CD14-positive monocyte (primary cell): ENCODE results near the gene PLIN1. TPM values are rescaled to one million over a fixed set of nuclear protein-coding genes. Genes with fewer than 3 reads are reported as not detected.
A peak's percentile ranks its signal among the peaks of the same experiment; 100 is the strongest.

Source experiments
- DNase-seq, 3 donors: peaks; one replicate each; pipeline ENCODE4 v3.0.0-alpha.2; 2011 to 2022
- H2AFZ ChIP-seq: 2 replicates; pipeline ENCODE4 v1.6.0; 2012; ENCODE audit warnings: mild to moderate bottlenecking, low read depth, low read length, inconsistent platforms; ENCODE audit not compliant: insufficient read depth, poor library complexity, severe bottlenecking
- H3K27ac ChIP-seq, 2 donors: 1 replicate in 1 of 2; 2 replicates in 1 of 2; pipeline ENCODE4 v1.5.1; 2012 to 2013; ENCODE audit warnings: low read length in 2 of 2, control low read depth in 1 of 2, inconsistent platforms in 1 of 2, low read depth in 1 of 2, mild to moderate bottlenecking in 1 of 2
- H3K27me3 ChIP-seq, 2 donors: one replicate each; pipeline versions ENCODE4 v1.6.0 to v1.6.1; 2011 to 2013; ENCODE audit warnings: low read length in 2 of 2; ENCODE audit not compliant: control insufficient read depth in 2 of 2, insufficient read depth in 2 of 2
- H3K36me3 ChIP-seq, 2 donors: replicated peaks in 1 of 2; 1 replicate in 1 of 2; 2 replicates in 1 of 2; pipeline versions ENCODE4 v1.5.1 to v1.6.1; 2012 to 2013; ENCODE audit warnings: low read length in 2 of 2, control low read depth in 1 of 2, inconsistent platforms in 1 of 2, mild to moderate bottlenecking in 1 of 2; ENCODE audit not compliant: insufficient read depth in 2 of 2, control insufficient read depth in 1 of 2
- H3K4me1 ChIP-seq, 2 donors: 1 replicate in 1 of 2; 2 replicates in 1 of 2; pipeline versions ENCODE4 v1.5.1 to v1.6.1; 2012 to 2013; ENCODE audit warnings: low read length in 2 of 2, control low read depth in 1 of 2, inconsistent platforms in 1 of 2, mild to moderate bottlenecking in 1 of 2, moderate library complexity in 1 of 2; ENCODE audit not compliant: insufficient read depth in 2 of 2, control insufficient read depth in 1 of 2
- H3K4me2 ChIP-seq: replicated peaks from 2 replicates; pipeline ENCODE3; 2012; ENCODE audit warnings: low read length, moderate library complexity, mild to moderate bottlenecking; ENCODE audit not compliant: poor library complexity, severe bottlenecking; ENCODE audit errors: extremely low read depth
- H3K4me3 ChIP-seq, 3 experiments: fragments of 200-600 bp in 1 of 3; sonication (generic) in 1 of 3; replicated peaks in 1 of 3; 1 replicate in 2 of 3; 2 replicates in 1 of 3; pipeline ENCODE4 v1.5.1; 2011 to 2013; ENCODE audit warnings: low read length in 3 of 3, mild to moderate bottlenecking in 3 of 3, control low read depth in 2 of 3, low read depth in 2 of 3, inconsistent platforms in 1 of 3, moderate library complexity in 1 of 3
- H3K79me2 ChIP-seq: 2 replicates; pipeline ENCODE4 v1.6.0; 2012; ENCODE audit warnings: mild to moderate bottlenecking, control low read depth, inconsistent platforms, low read length, moderate library complexity; ENCODE audit not compliant: insufficient read depth
- H3K9ac ChIP-seq: 2 replicates; pipeline ENCODE4 v1.6.0; 2017; ENCODE audit warnings: low read length, mild to moderate bottlenecking; ENCODE audit not compliant: insufficient read depth, poor library complexity, severe bottlenecking
- H3K9me3 ChIP-seq, 2 donors: replicated peaks in 1 of 2; 1 replicate in 1 of 2; 2 replicates in 1 of 2; pipeline versions ENCODE4 v1.5.1 to v1.6.1; 2012 to 2013; ENCODE audit warnings: low read length in 2 of 2, control low read depth in 1 of 2; ENCODE audit not compliant: control insufficient read depth in 1 of 2, insufficient read depth in 1 of 2
- H4K20me1 ChIP-seq: 2 replicates; pipeline ENCODE4 v1.6.0; 2012; ENCODE audit warnings: mild to moderate bottlenecking, low read length, control low read depth, moderate library complexity; ENCODE audit not compliant: insufficient read depth
- H3K27ac Mint-ChIP-seq, 7 donors: one replicate each; pipeline ENCODE4 v1.8.0; 2020; ENCODE audit warnings: mild to moderate bottlenecking in 7 of 7, mixed read lengths in 7 of 7, moderate library complexity in 6 of 7, inconsistent platforms in 2 of 7
- H3K27me3 Mint-ChIP-seq, 3 donors: one replicate each; pipeline ENCODE4 v1.8.0; 2021 to 2022; ENCODE audit warnings: low read depth in 3 of 3, mild to moderate bottlenecking in 3 of 3, mixed read lengths in 3 of 3, moderate library complexity in 3 of 3, inconsistent platforms in 1 of 3
- H3K36me3 Mint-ChIP-seq, 2 donors: one replicate each; pipeline ENCODE4 v1.8.0; 2020; ENCODE audit warnings: mixed read lengths in 2 of 2, inconsistent platforms in 1 of 2, mild to moderate bottlenecking in 1 of 2
- H3K4me1 Mint-ChIP-seq: one replicate; pipeline ENCODE4 v1.8.0; 2020; ENCODE audit warnings: mild to moderate bottlenecking, mixed read lengths
- H3K4me3 Mint-ChIP-seq, 2 donors: one replicate each; pipeline ENCODE4 v1.8.0; 2020; ENCODE audit warnings: mild to moderate bottlenecking in 2 of 2, mixed read lengths in 2 of 2, moderate library complexity in 1 of 2
- H3K9me3 Mint-ChIP-seq, 7 donors: one replicate each; pipeline ENCODE4 v1.8.0; 2020 to 2022; ENCODE audit warnings: mixed read lengths in 7 of 7, mild to moderate bottlenecking in 6 of 7, moderate library complexity in 6 of 7, inconsistent platforms in 2 of 7
- CTCF ChIP-seq: fragments of 200-600 bp; IDR thresholded peaks from one replicate; pipeline ENCODE4 v1.8.0; 2022; ENCODE audit warnings: antibody characterized with exemption, mild to moderate bottlenecking
- WGBS: methylation state at CpG from one replicate; pipeline ENCODE4 v1.1.5; 2013; ENCODE audit warnings: missing lambda C conversion rate; ENCODE audit not compliant: insufficient coverage; 5-methylcytosine and 5-hydroxymethylcytosine counted together
- intact Hi-C, 2 donors: fragments of 100-400 bp; cut with micrococcal nuclease; formaldehyde crosslinking; loops; one replicate each; pipeline versions ENCODE4 v1.15.0 to v1.15.1; 2023
- polyA plus RNA-seq, 3 donors: library from polyadenylated mRNA; depleted of rRNA in 1 of 3; unstranded in 2 of 3; stranded (reverse) in 1 of 3; fragments of 300-500 nt in 2 of 3; fragments of >200 nt in 1 of 3; fragmentation: Illumina TruSeq in 2 of 3; gene quantifications; 1 replicate in 2 of 3; 2 replicates in 1 of 3; pipeline ENCODE4 v1.2.3, GENCODE V29; 2012 to 2021

Gene PLIN1
- polyA plus RNA-seq, 3 donors: 0.12 TPM; not detected in 2

GRCh38 chr15:89631902-89632264 lies 47.3 kb downstream of the PLIN1 start:
- no peaks in the 10 kb centered on the region for H3K27me3 ChIP-seq
- no peak overlapping the region for H3K4me3 ChIP-seq
- no peak overlapping the region for H3K9ac ChIP-seq
- H3K4me3 Mint-ChIP-seq: no peak overlapping the region
- DNase-seq: no peak
- intact Hi-C loops: no loop called here
- peaks cover 39 to 59% (median 49%) of the 10 kb centered on the region in 7 donors for H3K9me3 Mint-ChIP-seq
- H3K4me2 ChIP-seq: no peak overlapping the region
- no peaks in the 10 kb centered on the region for H3K79me2 ChIP-seq
- no peaks in the 10 kb centered on the region for H3K4me1 Mint-ChIP-seq
- peaks cover 9 to 56% of the 10 kb centered on the region in 2 donors for H3K9me3 ChIP-seq
- H3K36me3 ChIP-seq: peaks cover 40 to 46% of the 10 kb centered on the region in 2 donors
- 87% methylated on average over 9 of the region's 10 CpGs for WGBS
- peaks cover 39 to 50% of the 10 kb centered on the region in 2 donors for H3K36me3 Mint-ChIP-seq
- no peak overlapping the region for H3K27ac ChIP-seq
- H3K4me1 ChIP-seq: no peaks in the 10 kb centered on the region
- no peak for TF ChIP-seq CTCF
- H3K27me3 Mint-ChIP-seq: peaks cover 1 to 3% (median 1%) of the 10 kb centered on the region in 3 donors
- H3K27ac Mint-ChIP-seq: no peak overlapping the region
- no peak overlapping the region for H2AFZ ChIP-seq
- no peaks in the 10 kb centered on the region for H4K20me1 ChIP-seq

- Histone ChIP-seq H3K4me3 (no peak overlapping the region), H3K4me2 (no peak overlapping the region), H3K9me3 (peaks cover 9 to 56% of the 10 kb centered on the region in 2 donors), H3K79me2 (no peaks in the 10 kb centered on the region), H3K27ac (no peak overlapping the region), H3K4me1 (no peaks in the 10 kb centered on the region), H3K27me3 (no peaks in the 10 kb centered on the region), H2AFZ (no peak overlapping the region), H3K9ac (no peak overlapping the region), H3K36me3 (peaks cover 47 to 53% of the 10 kb centered on the region in 2 donors), H4K20me1 (no peaks in the 10 kb centered on the region)
- H3K9me3 Mint-ChIP-seq: peaks cover 39 to 59% (median 49%) of the 10 kb centered on the region in 7 donors
- H3K4me1 Mint-ChIP-seq: no peaks in the 10 kb centered on the region
- peak overlapping the region in 1 of 7 donors; percentile 82 for H3K27ac Mint-ChIP-seq
- H3K4me3 Mint-ChIP-seq: no peak overlapping the region
- TF ChIP-seq CTCF: no peak
- H3K36me3 Mint-ChIP-seq: peaks cover 44 to 57% of the 10 kb centered on the region in 2 donors
- peaks cover 1 to 3% (median 1%) of the 10 kb centered on the region in 3 donors for H3K27me3 Mint-ChIP-seq
- intact Hi-C loops: no loop called here
- no peak for DNase-seq
- WGBS: 92% methylated on average over 26 of the region's 30 CpGs
Observed at GRCh38 chr15:89630974-89631901, 47.9 kb downstream of the PLIN1 start.
